GM12874 (cell line): ENCODE results near the gene ALS2.

Experiments used
- CTCF ChIP-seq: IDR thresholded peaks from 2 replicates; pipeline ENCODE4 v1.5.1; 2011; ENCODE audit warnings: low read depth, mild to moderate bottlenecking, control low read depth, low read length, moderate library complexity; ENCODE audit not compliant: insufficient read depth

Gene ALS2

DNA sequence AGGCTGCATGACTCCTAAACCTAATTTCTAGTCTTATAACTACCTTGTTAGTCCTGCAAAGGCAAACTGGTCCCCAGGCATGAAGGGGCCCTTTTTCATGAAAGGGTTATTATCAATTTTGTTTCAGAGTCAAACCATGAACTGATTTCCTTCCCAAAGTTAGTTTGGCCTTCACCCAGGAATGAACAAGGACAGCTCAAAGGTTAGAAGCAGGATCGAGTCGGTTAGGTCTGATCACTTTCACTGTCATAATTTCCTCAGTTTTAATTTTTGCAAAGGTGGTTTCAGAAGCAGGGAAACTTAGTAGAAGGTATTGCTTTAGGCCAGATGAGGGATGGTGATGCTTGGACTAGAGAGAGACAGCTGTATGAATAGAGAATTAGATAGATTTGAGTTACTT lies 8.7 kb upstream of the ALS2 start:
- no peak for TF ChIP-seq CTCF

- TF ChIP-seq CTCF = no peak
These were observed 7.6 kb upstream of the ALS2 start for GRCh38 chr2:201788371-201788770.

GRCh38 chr2:201786471-201786870 lies 5.7 kb upstream of the ALS2 start:
- no peak for TF ChIP-seq CTCF

DNA sequence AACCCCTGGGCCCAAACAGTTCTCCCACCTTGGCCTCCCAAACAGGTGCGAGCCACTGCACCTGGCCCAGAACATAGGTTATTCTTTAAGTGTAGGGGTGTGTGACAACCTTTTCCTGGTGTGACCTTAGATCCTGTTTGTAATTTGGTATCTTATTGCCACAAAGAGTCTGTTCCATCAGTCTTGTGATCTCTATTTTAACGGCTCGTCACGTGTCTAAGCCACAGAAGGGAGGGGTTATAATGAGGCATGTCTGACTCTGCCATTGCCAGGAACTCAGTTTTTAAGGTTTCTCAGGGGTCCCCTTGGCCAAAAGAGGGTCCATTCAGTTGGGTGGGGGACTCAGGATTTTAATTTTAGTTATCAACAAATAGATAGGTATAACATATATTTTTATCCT lies 4.4 kb upstream of the ALS2 start:
- no peak for TF ChIP-seq CTCF

GRCh38 chr2:201784563-201784962 lies 3.8 kb upstream of the ALS2 start:
- no peak for TF ChIP-seq CTCF

GRCh38 chr2:201781557-201782051 lies 871 bp upstream of the ALS2 start:
- no peak for TF ChIP-seq CTCF

DNA sequence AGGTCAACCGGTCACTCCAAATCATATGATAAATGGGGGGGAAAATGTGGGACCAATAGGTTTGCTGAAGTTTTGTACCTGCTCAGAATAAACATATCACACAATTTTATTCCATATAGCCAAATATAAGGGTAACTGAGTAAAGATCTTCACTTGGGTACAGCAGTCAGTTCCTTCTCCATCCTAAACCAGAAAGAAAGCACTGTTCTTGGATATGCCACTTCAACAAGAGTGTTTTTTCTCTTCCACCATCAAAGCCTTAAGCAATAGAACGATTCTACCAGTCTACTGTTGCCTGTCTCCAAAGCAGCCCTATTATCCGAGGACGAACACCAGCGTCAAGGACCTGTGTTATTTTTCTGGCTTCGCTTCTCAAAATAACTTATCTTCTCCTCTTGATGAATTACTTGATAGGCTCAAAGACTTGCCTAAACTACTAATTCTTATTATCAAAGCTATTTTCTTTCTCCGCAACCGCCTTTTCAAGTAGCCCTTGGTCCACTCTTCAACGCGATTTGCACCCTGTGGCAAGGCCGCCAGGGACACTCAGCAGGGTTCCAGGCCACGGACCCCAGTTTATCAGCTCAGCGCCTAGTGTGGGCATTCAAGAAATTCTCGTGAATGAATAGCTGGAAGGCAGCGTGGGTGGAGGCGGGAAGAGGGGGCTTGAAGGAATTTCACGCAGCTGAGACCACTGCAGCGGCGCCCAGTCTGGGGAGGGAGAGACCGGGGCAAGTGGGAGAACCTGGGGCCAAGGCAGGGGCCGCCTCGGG lies 646 bp downstream of the ALS2 start:
- TF ChIP-seq CTCF = no peak
